ENCODE results near the gene SPRR3. TPM values are rescaled to one million over a fixed set of nuclear protein-coding genes. Genes with fewer than 3 reads are reported as not detected.

SPRR3 gene
- polyA plus RNA-seq, 5 donors: 0.21 to 0.42 (median 0.27) TPM; not detected in 2

DNA sequence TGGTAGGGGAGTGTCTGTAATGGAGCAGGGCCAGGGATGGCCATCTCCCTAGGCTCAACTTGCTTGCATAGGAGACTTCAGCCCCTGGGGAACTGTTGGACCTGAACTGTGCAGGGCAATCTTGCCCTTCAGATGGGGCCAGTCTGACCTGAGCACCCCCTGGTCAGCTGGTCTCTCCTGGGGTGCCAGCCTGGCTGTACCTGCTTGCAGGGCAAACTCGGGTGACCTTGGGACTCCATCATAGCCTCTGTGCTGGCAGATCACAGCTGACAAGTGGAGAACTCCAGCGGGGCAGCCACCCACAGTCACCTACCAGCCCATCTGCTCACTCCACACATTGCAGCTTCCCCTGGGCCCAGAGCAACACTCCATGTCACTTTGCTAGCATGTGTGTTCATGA lies 47.7 kb downstream of the SPRR3 start:
- no peak for DNase-seq

Other genes with a start within 250 kb of the SPRR3 start
- not detected for gene KPRP, start 243.7 kb upstream of the SPRR3 start, polyA plus RNA-seq (ENCODE audit: insufficient read depth in 1 of 5, insufficient read length in 5 of 5, low replicate concordance in 1 of 5)
- gene LCE1F, start 226.6 kb upstream of the SPRR3 start, polyA plus RNA-seq (ENCODE audit: insufficient read depth in 1 of 5, insufficient read length in 5 of 5, low replicate concordance in 1 of 5): not detected
- not detected for gene LCE1E, start 215.5 kb upstream of the SPRR3 start, polyA plus RNA-seq (ENCODE audit: insufficient read depth in 1 of 5, insufficient read length in 5 of 5, low replicate concordance in 1 of 5)
- not detected for gene LCE1D, start 205.0 kb upstream of the SPRR3 start, polyA plus RNA-seq (ENCODE audit: insufficient read depth in 1 of 5, insufficient read length in 5 of 5, low replicate concordance in 1 of 5)
- gene LCE1C, start 195.1 kb upstream of the SPRR3 start, polyA plus RNA-seq (ENCODE audit: insufficient read depth in 1 of 5, insufficient read length in 5 of 5, low replicate concordance in 1 of 5): not detected
- not detected for gene LCE1B, start 189.8 kb upstream of the SPRR3 start, polyA plus RNA-seq (ENCODE audit: insufficient read depth in 1 of 5, insufficient read length in 5 of 5, low replicate concordance in 1 of 5)
- gene LCE1A, start 174.3 kb upstream of the SPRR3 start, polyA plus RNA-seq (ENCODE audit: insufficient read depth in 1 of 5, insufficient read length in 5 of 5, low replicate concordance in 1 of 5): not detected
- gene LCE6A, start 158.9 kb upstream of the SPRR3 start, polyA plus RNA-seq (ENCODE audit: insufficient read depth in 1 of 5, insufficient read length in 5 of 5, low replicate concordance in 1 of 5): not detected
- not detected for gene LCE7A, start 141.8 kb upstream of the SPRR3 start, polyA plus RNA-seq (ENCODE audit: insufficient read depth in 1 of 5, insufficient read length in 5 of 5, low replicate concordance in 1 of 5)
- not detected for gene SMCP, start 123.4 kb upstream of the SPRR3 start, polyA plus RNA-seq (ENCODE audit: insufficient read depth in 1 of 5, insufficient read length in 5 of 5, low replicate concordance in 1 of 5)
- gene IVL, start 93.2 kb upstream of the SPRR3 start, polyA plus RNA-seq (ENCODE audit: insufficient read depth in 1 of 5, insufficient read length in 5 of 5, low replicate concordance in 1 of 5): not detected
- not detected for gene SPRR5, start 54.5 kb upstream of the SPRR3 start, polyA plus RNA-seq (ENCODE audit: insufficient read depth in 1 of 5, insufficient read length in 5 of 5, low replicate concordance in 1 of 5)
- not detected for gene SPRR4, start 31.1 kb upstream of the SPRR3 start, polyA plus RNA-seq (ENCODE audit: insufficient read depth in 1 of 5, insufficient read length in 5 of 5, low replicate concordance in 1 of 5)
- gene SPRR1A, start 17.7 kb upstream of the SPRR3 start, polyA plus RNA-seq (ENCODE audit: insufficient read depth in 1 of 5, insufficient read length in 5 of 5, low replicate concordance in 1 of 5): not detected
- not detected for gene SPRR1B, start 29.5 kb downstream of the SPRR3 start, polyA plus RNA-seq (ENCODE audit: insufficient read depth in 1 of 5, insufficient read length in 5 of 5, low replicate concordance in 1 of 5)
- gene SPRR2D, start 39.4 kb downstream of the SPRR3 start, polyA plus RNA-seq (ENCODE audit: insufficient read depth in 1 of 5, insufficient read length in 5 of 5, low replicate concordance in 1 of 5): not detected
- gene SPRR2A, start 55.8 kb downstream of the SPRR3 start, polyA plus RNA-seq (ENCODE audit: insufficient read depth in 1 of 5, insufficient read length in 5 of 5, low replicate concordance in 1 of 5): not detected
- not detected for gene SPRR2B, start 69.9 kb downstream of the SPRR3 start, polyA plus RNA-seq (ENCODE audit: insufficient read depth in 1 of 5, insufficient read length in 5 of 5, low replicate concordance in 1 of 5)
- gene SPRR2E, start 92.8 kb downstream of the SPRR3 start, polyA plus RNA-seq (ENCODE audit: insufficient read depth in 1 of 5, insufficient read length in 5 of 5, low replicate concordance in 1 of 5): not detected
- under 1 TPM in 3 of 5 donors, not detected in 2; 0.43 to 0.70 (median 0.64) TPM for gene SPRR2F, start 111.8 kb downstream of the SPRR3 start, polyA plus RNA-seq (ENCODE audit: insufficient read depth in 1 of 5, insufficient read length in 5 of 5, low replicate concordance in 1 of 5)
- not detected for gene SPRR2G, start 149.1 kb downstream of the SPRR3 start, polyA plus RNA-seq (ENCODE audit: insufficient read depth in 1 of 5, insufficient read length in 5 of 5, low replicate concordance in 1 of 5)
- gene LELP1, start 201.7 kb downstream of the SPRR3 start, polyA plus RNA-seq (ENCODE audit: insufficient read depth in 1 of 5, insufficient read length in 5 of 5, low replicate concordance in 1 of 5): not detected
- gene PRR9, start 215.8 kb downstream of the SPRR3 start, polyA plus RNA-seq (ENCODE audit: insufficient read depth in 1 of 5, insufficient read length in 5 of 5, low replicate concordance in 1 of 5): not detected

Data from right lung (tissue), 5 donors.